NB4 (cell line): ENCODE data around the gene GRHL1.

Experiments
- DNase-seq: peaks from one replicate; pipeline ENCODE4 v3.0.0; 2010; ENCODE audit warnings: low read depth
- H3K4me3 ChIP-seq: one replicate; pipeline ENCODE4 v1.5.1; 2011; ENCODE audit warnings: mild to moderate bottlenecking, low read depth, low read length, moderate library complexity
- CTCF ChIP-seq: IDR thresholded peaks from one replicate; pipeline ENCODE4 v1.5.1; 2012; ENCODE audit warnings: low read depth, low read length
- MAX ChIP-seq: IDR thresholded peaks from 2 replicates; pipeline ENCODE4 v1.6.1; 2011; ENCODE audit warnings: low read depth, low read length
- MYC ChIP-seq: IDR thresholded peaks from 2 replicates; pipeline ENCODE4 v1.6.1; 2011; ENCODE audit warnings: low read depth, low read length
- POLR2A ChIP-seq: IDR thresholded peaks from 2 replicates; pipeline ENCODE4 v1.6.1; 2011; ENCODE audit warnings: mild to moderate bottlenecking; ENCODE audit not compliant: insufficient read length; ENCODE audit errors: extremely low read depth

Gene GRHL1

GRCh38 chr2:9967053-9967775, 15.7 kb downstream of the GRHL1 start:
- TF ChIP-seq CTCF: no peak
- no peak for TF ChIP-seq POLR2A
- no peak overlapping the region for H3K4me3 ChIP-seq
- DNase-seq: peak; percentile 47

- no peak for DNase-seq
- H3K4me3 ChIP-seq: no peak overlapping the region
These were observed 17.3 kb downstream of the GRHL1 start for GRCh38 chr2:9968553-9969497.

GRCh38 chr2:9970200-9971044, 18.9 kb downstream of the GRHL1 start:
- TF ChIP-seq POLR2A: no peak
- no peak for TF ChIP-seq MAX
- no peak for TF ChIP-seq CTCF
- TF ChIP-seq MYC: no peak
- no peak for DNase-seq
- no peak overlapping the region for H3K4me3 ChIP-seq

More at GRCh38 chr2:9968553-9969497, 17.3 kb downstream of the GRHL1 start:
- TF ChIP-seq MYC: no peak
- no peak for TF ChIP-seq CTCF
- no peak for TF ChIP-seq POLR2A
- TF ChIP-seq MAX: no peak

GRCh38 chr2:9971105-9971818, 19.8 kb downstream of the GRHL1 start:
- TF ChIP-seq POLR2A: no peak
- no peak for TF ChIP-seq MYC
- no peak for TF ChIP-seq MAX
- TF ChIP-seq CTCF: no peak
- H3K4me3 ChIP-seq: no peak overlapping the region
- no peak for DNase-seq

- DNase-seq: no peak
- no peak for TF ChIP-seq CTCF
- no peak overlapping the region for H3K4me3 ChIP-seq
These were observed 20.4 kb downstream of the GRHL1 start for GRCh38 chr2:9971890-9972289.
